Peyer's patch (tissue), 4 donors: Measurements from ENCODE around the gene SYT13. TPM values are rescaled to one million over a fixed set of nuclear protein-coding genes. Genes with fewer than 3 reads are reported as not detected.

Source experiments
- DNase-seq, 3 donors: peaks; one replicate each; pipeline ENCODE4 v3.0.0-alpha.2; 2017 to 2019
- H3K27ac ChIP-seq, 4 donors: fragments of 200-600 bp; sonication (generic); one replicate each; pipeline ENCODE4 v1.5.1; 2016 to 2019
- H3K27me3 ChIP-seq, 2 donors: fragments of 200-600 bp; sonication (generic); one replicate each; pipeline ENCODE4 v1.5.1; 2019
- H3K36me3 ChIP-seq, 3 donors: fragments of 200-600 bp; sonication (generic); one replicate each; pipeline ENCODE4 v1.5.1; 2016 to 2019
- H3K4me1 ChIP-seq, 4 donors: fragments of 200-600 bp; sonication (generic); one replicate each; pipeline ENCODE4 v1.5.1; 2016 to 2019
- H3K4me3 ChIP-seq, 4 donors: fragments of 200-600 bp; sonication (generic); 1 replicate in 3 of 4; 2 replicates in 1 of 4; pipeline ENCODE4 v1.5.1; 2016 to 2019; ENCODE audit warnings: mild to moderate bottlenecking in 1 of 4
- H3K9me3 ChIP-seq, 4 donors: fragments of 200-600 bp; sonication (generic); one replicate each; pipeline ENCODE4 v1.5.1; 2016 to 2019; ENCODE audit warnings: mild to moderate bottlenecking in 1 of 4
- POLR2A ChIP-seq, 2 donors: fragments of 450-650 bp; IDR thresholded peaks; one replicate each; pipeline ENCODE4 v1.5.1; 2017; ENCODE audit warnings: antibody characterized with exemption in 2 of 2, mild to moderate bottlenecking in 2 of 2, moderate library complexity in 2 of 2
- total RNA-seq, 4 donors: library from RNA; depleted of rRNA; stranded (reverse); fragments of >200 nt; gene quantifications; one replicate each; pipeline ENCODE4 v1.1.0, GENCODE V29; 2016
- TF ChIP-seq, protein P1 (sequence below), 6 experiments: fragments of 450-650 bp in 4 of 6; fragments of 200-600 bp in 2 of 6; sonication (generic) in 1 of 6; IDR thresholded peaks; one replicate each; pipeline ENCODE4 v1.5.1; 2017 to 2019; ENCODE audit warnings: antibody characterized with exemption in 6 of 6, mild to moderate bottlenecking in 3 of 6, moderate library complexity in 1 of 6

SYT13 gene
- total RNA-seq, 4 donors from 2014 or later = 15.4 to 41.3 (median 25.2) TPM

GRCh38 chr11:45322891-45323600 is 36.9 kb upstream of the SYT13 start:
- no peak for TF ChIP-seq POLR2A (IDR thresholded peaks at IDR 0.05)
- TF ChIP-seq, protein P1, sequence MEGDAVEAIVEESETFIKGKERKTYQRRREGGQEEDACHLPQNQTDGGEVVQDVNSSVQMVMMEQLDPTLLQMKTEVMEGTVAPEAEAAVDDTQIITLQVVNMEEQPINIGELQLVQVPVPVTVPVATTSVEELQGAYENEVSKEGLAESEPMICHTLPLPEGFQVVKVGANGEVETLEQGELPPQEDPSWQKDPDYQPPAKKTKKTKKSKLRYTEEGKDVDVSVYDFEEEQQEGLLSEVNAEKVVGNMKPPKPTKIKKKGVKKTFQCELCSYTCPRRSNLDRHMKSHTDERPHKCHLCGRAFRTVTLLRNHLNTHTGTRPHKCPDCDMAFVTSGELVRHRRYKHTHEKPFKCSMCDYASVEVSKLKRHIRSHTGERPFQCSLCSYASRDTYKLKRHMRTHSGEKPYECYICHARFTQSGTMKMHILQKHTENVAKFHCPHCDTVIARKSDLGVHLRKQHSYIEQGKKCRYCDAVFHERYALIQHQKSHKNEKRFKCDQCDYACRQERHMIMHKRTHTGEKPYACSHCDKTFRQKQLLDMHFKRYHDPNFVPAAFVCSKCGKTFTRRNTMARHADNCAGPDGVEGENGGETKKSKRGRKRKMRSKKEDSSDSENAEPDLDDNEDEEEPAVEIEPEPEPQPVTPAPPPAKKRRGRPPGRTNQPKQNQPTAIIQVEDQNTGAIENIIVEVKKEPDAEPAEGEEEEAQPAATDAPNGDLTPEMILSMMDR (IDR thresholded peaks at IDR 0.05) = no peak
- H3K9me3 ChIP-seq = peaks cover 0 to 4% (median 0%) of the 10 kb centered on the region in 4 donors

DNA sequence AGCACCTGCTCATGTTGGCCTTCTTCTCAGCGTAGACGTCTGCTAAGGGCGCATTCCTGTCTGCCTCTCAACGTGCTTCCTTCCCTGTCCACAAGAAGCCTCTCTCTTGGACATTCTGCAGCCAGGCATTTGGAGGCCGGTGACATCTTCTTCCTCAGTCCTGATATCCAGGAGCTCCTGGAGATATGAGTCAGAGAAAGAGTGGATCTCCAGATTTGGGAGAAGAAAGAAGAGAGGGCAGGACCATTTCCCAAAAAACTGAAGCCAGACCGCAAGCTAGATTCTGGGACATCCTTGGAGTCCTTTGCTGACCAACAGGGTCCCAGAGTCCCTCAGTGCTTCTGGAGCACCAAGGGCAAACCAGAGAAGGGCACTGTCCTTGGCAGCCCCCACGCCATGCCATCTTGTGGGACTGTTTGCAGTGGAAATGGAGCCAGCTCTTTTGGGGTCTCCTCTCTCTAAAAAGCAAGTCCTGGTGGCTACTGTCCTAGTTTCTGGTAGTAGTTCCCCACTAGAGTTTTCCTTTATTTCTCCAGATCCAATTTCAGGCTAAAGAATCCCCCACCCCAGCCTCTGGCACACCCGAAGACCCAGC is 36.1 kb upstream of the SYT13 start:
- no peak for TF ChIP-seq POLR2A (IDR thresholded peaks at IDR 0.05)
- H3K27ac ChIP-seq = no peak overlapping the region
- no peaks in the 10 kb centered on the region for H3K4me1 ChIP-seq
- no peaks in the 10 kb centered on the region for H3K36me3 ChIP-seq
- no peak overlapping the region for H3K4me3 ChIP-seq
- no peak for DNase-seq
- H3K27me3 ChIP-seq = no peaks in the 10 kb centered on the region
- peaks cover 0 to 2% (median 0%) of the 10 kb centered on the region in 4 donors for H3K9me3 ChIP-seq

More at GRCh38 chr11:45322891-45323600, 36.9 kb upstream of the SYT13 start:
- H3K27me3 ChIP-seq = no peaks in the 10 kb centered on the region
- H3K4me1 ChIP-seq = no peaks in the 10 kb centered on the region
- no peak for DNase-seq
- H3K27ac ChIP-seq = no peak overlapping the region
- no peaks in the 10 kb centered on the region for H3K36me3 ChIP-seq
- H3K4me3 ChIP-seq = no peak overlapping the region

GRCh38 chr11:45321669-45322068 is 35.5 kb upstream of the SYT13 start:
- no peak for TF ChIP-seq POLR2A (IDR thresholded peaks at IDR 0.05)
- TF ChIP-seq, protein P1 (IDR thresholded peaks at IDR 0.05) = no peak
- Histone ChIP-seq H3K4me1 (no peaks in the 10 kb centered on the region), H3K27ac (no peak overlapping the region), H3K9me3 (no peaks in the 10 kb centered on the region), H3K27me3 (no peaks in the 10 kb centered on the region), H3K4me3 (no peak overlapping the region), H3K36me3 (no peaks in the 10 kb centered on the region)
- DNase-seq = no peak

DNA sequence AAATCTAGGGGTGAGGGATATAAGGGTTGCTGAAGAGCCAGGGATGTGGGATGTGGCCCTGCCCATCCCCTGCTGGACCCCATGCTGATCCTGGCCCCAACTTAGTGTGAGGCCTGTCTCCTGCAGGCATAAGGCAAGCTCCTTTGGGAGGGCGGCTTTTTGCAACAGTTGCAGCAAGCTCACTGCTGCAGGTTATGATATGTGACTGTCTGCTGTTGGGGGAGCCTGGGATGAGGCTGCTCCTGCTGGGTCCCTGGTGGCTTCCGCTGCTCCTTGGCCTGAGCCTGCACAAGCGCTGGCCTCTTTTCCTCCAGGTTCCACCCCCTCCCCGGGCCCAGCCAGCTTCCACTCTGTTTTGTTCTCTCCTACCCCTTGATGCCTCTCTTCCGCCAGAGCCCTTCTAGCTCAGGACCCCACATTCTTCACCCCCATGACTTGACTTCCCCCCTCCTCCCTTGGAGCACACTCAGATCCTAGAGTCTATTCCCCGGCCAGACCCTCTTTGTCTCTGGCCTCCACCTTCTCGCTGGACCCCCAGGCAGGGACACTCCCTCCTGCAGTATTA is 35.0 kb upstream of the SYT13 start:
- no peak for TF ChIP-seq POLR2A (IDR thresholded peaks at IDR 0.05)
- TF ChIP-seq, protein P1 (IDR thresholded peaks at IDR 0.05) = no peak
- H3K27me3 ChIP-seq = no peaks in the 10 kb centered on the region
- no peak overlapping the region for H3K4me3 ChIP-seq
- no peak overlapping the region for H3K27ac ChIP-seq
- no peaks in the 10 kb centered on the region for H3K4me1 ChIP-seq
- H3K36me3 ChIP-seq = no peaks in the 10 kb centered on the region
- H3K9me3 ChIP-seq = no peaks in the 10 kb centered on the region
- no peak for DNase-seq

- no peak overlapping the region for H3K27ac ChIP-seq
- DNase-seq = no peak
These were observed 34.2 kb upstream of the SYT13 start for GRCh38 chr11:45320371-45320770.

More at GRCh38 chr11:45320371-45320770, 34.2 kb upstream of the SYT13 start:
- no peaks in the 10 kb centered on the region for H3K27me3 ChIP-seq
- no peaks in the 10 kb centered on the region for H3K36me3 ChIP-seq
- no peaks in the 10 kb centered on the region for H3K9me3 ChIP-seq
- no peaks in the 10 kb centered on the region for H3K4me1 ChIP-seq
- no peak overlapping the region for H3K4me3 ChIP-seq
- TF ChIP-seq POLR2A (IDR thresholded peaks at IDR 0.05) = no peak
- TF ChIP-seq, protein P1 (IDR thresholded peaks at IDR 0.05) = no peak
